Natural killer cell (primary cell): Measurements from ENCODE around the gene HINFP. TPM values are rescaled to one million over a fixed set of nuclear protein-coding genes. Genes with fewer than 3 reads are reported as not detected.
"Not testable (repeated sequence)": the region's sequence is repeated elsewhere in the genome, so short reads cannot be mapped to it uniquely, and the experiment has no call there.

ENCODE experiments used
- ATAC-seq, 3 donors: fragments of 150-1000 bp in 2 of 3; fragments of 200-7000 bp in 1 of 3; cut with Tn5 transposase; 1 replicate in 1 of 3; 2 replicates in 2 of 3; pipeline ENCODE4 v1.10.0; 2021; ENCODE audit warnings: mild to moderate bottlenecking in 2 of 3, moderate library complexity in 2 of 3
- DNase-seq, 2 donors: peaks; one replicate each; pipeline versions ENCODE4 v3.0.0 to v3.0.0-alpha.2; 2013 to 2021; ENCODE audit warnings: mixed read lengths in 1 of 2
- H3K27ac ChIP-seq: one replicate; pipeline ENCODE4 v1.5.1; 2013; ENCODE audit warnings: mild to moderate bottlenecking, low read length
- H3K27me3 ChIP-seq: one replicate; pipeline ENCODE4 v1.6.1; 2013; ENCODE audit warnings: low read length; ENCODE audit not compliant: control insufficient read depth, insufficient read depth
- H3K36me3 ChIP-seq: one replicate; pipeline ENCODE4 v1.6.1; 2013; ENCODE audit warnings: low read length; ENCODE audit not compliant: control insufficient read depth, insufficient read depth
- H3K4me1 ChIP-seq: one replicate; pipeline ENCODE4 v1.6.1; 2013; ENCODE audit warnings: low read length; ENCODE audit not compliant: control insufficient read depth, insufficient read depth
- H3K4me3 ChIP-seq: one replicate; pipeline ENCODE4 v1.5.1; 2013; ENCODE audit warnings: low read length
- H3K9me3 ChIP-seq: one replicate; pipeline ENCODE4 v1.6.1; 2013; ENCODE audit warnings: low read length; ENCODE audit not compliant: control insufficient read depth, insufficient read depth
- H3K27ac Mint-ChIP-seq, 2 donors: one replicate each; pipeline ENCODE4 v1.8.0; 2022; ENCODE audit warnings: mild to moderate bottlenecking in 2 of 2, mixed read lengths in 2 of 2, moderate library complexity in 1 of 2
- H3K27me3 Mint-ChIP-seq, 2 donors: one replicate each; pipeline ENCODE4 v1.8.0; 2022; ENCODE audit warnings: low read depth in 2 of 2, mixed read lengths in 2 of 2
- H3K36me3 Mint-ChIP-seq: one replicate; pipeline ENCODE4 v1.8.0; 2022; ENCODE audit warnings: mixed read lengths
- H3K4me1 Mint-ChIP-seq, 2 donors: one replicate each; pipeline ENCODE4 v1.8.0; 2022; ENCODE audit warnings: mixed read lengths in 2 of 2
- H3K4me3 Mint-ChIP-seq: one replicate; pipeline ENCODE4 v1.8.0; 2022; ENCODE audit warnings: mild to moderate bottlenecking, moderate library complexity, mixed read lengths
- H3K9me3 Mint-ChIP-seq, 2 donors: one replicate each; pipeline ENCODE4 v1.8.0; 2022; ENCODE audit warnings: mixed read lengths in 2 of 2
- WGBS: methylation state at CpG from one replicate; pipeline ENCODE4 v1.1.7; 2013; ENCODE audit warnings: missing lambda C conversion rate; ENCODE audit not compliant: insufficient coverage; 5-methylcytosine and 5-hydroxymethylcytosine counted together
- intact Hi-C: fragments of 100-400 bp; cut with micrococcal nuclease; formaldehyde crosslinking; loops from one replicate; pipeline ENCODE4 v1.14.2; 2022
- total RNA-seq, 4 donors: library from RNA; stranded (reverse); fragments of 120-200 nt in 1 of 4; gene quantifications; one replicate each; pipeline versions ENCODE4 v1.2.3 to v1.2.4, GENCODE V29; 2013 to 2022
- TF ChIP-seq, protein P1 (sequence below): fragments of 200-600 bp; IDR thresholded peaks from one replicate; pipeline ENCODE4 v1.8.0; 2022; ENCODE audit warnings: antibody characterized with exemption

Gene HINFP
- total RNA-seq, 3 donors from 2014 or later (not counting 1 experiment from before 2014, with no cell fraction given): 30.2 to 38.2 (median 31.5) TPM

DNA sequence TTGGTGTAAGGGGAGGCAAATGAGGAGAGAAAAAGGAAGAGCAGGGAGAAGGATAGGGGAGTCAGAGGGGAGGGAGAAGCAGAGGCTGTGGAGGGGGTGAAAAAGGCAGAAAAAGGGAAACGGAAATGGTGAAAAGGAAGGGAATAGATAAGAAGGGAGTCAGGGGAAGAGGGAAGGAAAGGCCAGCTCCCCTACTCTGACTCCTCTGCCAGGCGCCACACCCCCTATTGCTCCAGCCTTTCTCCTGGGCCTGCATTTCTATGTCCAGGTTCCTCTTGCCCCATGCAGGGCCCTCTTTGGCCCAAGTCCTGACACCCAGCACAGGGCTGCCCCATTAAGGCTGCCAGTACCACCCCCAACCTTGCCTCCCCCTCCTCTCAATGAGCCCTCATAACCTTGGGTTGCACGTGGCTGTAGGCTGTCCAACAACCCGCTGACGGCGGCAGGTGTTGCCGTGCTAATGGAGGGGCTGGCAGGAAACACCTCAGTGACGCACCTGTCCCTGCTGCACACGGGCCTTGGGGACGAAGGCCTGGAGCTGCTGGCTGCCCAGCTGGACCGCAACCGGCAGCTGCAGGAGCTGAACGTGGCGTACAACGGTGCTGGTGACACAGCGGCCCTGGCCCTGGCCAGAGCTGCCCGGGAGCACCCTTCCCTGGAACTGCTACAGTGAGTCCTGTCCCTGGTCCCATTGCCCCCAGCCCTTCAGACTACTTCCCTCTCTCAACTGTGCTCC, 60.5 kb downstream of the HINFP start:
- 94% methylated on average over 17 of the region's 17 CpGs for WGBS
- no peaks in the 10 kb centered on the region for H3K27me3 ChIP-seq
- no peak overlapping the region for H3K27ac ChIP-seq
- intact Hi-C loops: no loop called here
- TF ChIP-seq, protein P1, sequence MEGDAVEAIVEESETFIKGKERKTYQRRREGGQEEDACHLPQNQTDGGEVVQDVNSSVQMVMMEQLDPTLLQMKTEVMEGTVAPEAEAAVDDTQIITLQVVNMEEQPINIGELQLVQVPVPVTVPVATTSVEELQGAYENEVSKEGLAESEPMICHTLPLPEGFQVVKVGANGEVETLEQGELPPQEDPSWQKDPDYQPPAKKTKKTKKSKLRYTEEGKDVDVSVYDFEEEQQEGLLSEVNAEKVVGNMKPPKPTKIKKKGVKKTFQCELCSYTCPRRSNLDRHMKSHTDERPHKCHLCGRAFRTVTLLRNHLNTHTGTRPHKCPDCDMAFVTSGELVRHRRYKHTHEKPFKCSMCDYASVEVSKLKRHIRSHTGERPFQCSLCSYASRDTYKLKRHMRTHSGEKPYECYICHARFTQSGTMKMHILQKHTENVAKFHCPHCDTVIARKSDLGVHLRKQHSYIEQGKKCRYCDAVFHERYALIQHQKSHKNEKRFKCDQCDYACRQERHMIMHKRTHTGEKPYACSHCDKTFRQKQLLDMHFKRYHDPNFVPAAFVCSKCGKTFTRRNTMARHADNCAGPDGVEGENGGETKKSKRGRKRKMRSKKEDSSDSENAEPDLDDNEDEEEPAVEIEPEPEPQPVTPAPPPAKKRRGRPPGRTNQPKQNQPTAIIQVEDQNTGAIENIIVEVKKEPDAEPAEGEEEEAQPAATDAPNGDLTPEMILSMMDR: no peak
- Mint-ChIP-seq H3K4me1 (no peaks in the 10 kb centered on the region), H3K4me3 (no peak overlapping the region), H3K36me3 (no peaks in the 10 kb centered on the region), H3K27me3 (no peaks in the 10 kb centered on the region), H3K27ac (no peak overlapping the region), H3K9me3 (no peaks in the 10 kb centered on the region)
- no peaks in the 10 kb centered on the region for H3K4me1 ChIP-seq
- H3K9me3 ChIP-seq: no peaks in the 10 kb centered on the region
- H3K36me3 ChIP-seq: peaks cover 13% of the 10 kb centered on the region
- no peak overlapping the region for H3K4me3 ChIP-seq
- no peak for ATAC-seq
- DNase-seq: no peak

DNA sequence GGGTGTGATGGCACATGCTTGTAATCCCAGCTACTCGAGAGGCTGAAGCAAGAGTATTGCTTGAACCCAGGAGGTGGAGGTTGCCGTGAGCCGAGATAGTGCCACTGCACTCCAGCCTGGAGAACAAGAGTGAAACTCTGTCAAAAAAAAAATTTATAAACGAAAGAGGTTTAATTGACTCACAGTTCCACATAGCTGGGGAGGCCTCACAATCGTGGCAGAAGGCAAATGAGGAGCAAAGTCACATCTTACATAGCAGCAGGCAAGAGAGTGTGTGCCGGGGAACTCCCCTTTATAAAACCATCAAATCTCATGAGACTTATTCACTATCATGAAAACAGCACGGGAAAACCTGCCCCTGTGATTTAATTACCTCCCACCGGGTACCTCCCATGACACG, 63.0 kb downstream of the HINFP start:
- H3K4me3 ChIP-seq, H3K27ac Mint-ChIP-seq, H3K4me3 Mint-ChIP-seq, H3K27me3 Mint-ChIP-seq, H3K36me3 Mint-ChIP-seq, H3K4me1 ChIP-seq, DNase-seq, intact Hi-C loops, H3K27ac ChIP-seq, H3K9me3 Mint-ChIP-seq, H3K9me3 ChIP-seq, H3K4me1 Mint-ChIP-seq, H3K27me3 ChIP-seq, ATAC-seq, H3K36me3 ChIP-seq: not testable (repeated sequence)
- WGBS: 84% methylated on average over 9 of the region's 9 CpGs

Other genes with a start within 250 kb of the HINFP start
- 1 to 10 TPM in 1 of 3 donors, under 1 TPM in 2; 0.56 to 1.3 (median 0.86) TPM for gene CXCR5, start 237.7 kb upstream of the HINFP start, total RNA-seq
- gene BCL9L, start 195.7 kb upstream of the HINFP start, total RNA-seq: 100 to 1,000 TPM; 221 to 255 (median 234) TPM
- gene UPK2, start 165.3 kb upstream of the HINFP start, total RNA-seq: under 1 TPM in 2 of 3 donors, not detected in 1; 0.40 to 0.41 TPM
- not detected for gene FOXR1, start 149.8 kb upstream of the HINFP start, total RNA-seq
- gene CENATAC, start 123.4 kb upstream of the HINFP start, total RNA-seq: 100 to 1,000 TPM; 121 to 143 (median 122) TPM
- 1,000 to 10,000 TPM in 1 of 3 donors, 100 to 1,000 TPM in 2; 870 to 1,051 (median 887) TPM for gene RPS25, start 103.2 kb upstream of the HINFP start, total RNA-seq
- 10 to 100 TPM; 71.4 to 84.5 (median 77.5) TPM for gene TRAPPC4, start 102.8 kb upstream of the HINFP start, total RNA-seq
- 1 to 10 TPM; 4.6 to 7.7 (median 6.5) TPM for gene SLC37A4, start 90.7 kb upstream of the HINFP start, total RNA-seq
- gene HYOU1, start 64.4 kb upstream of the HINFP start, total RNA-seq: 100 to 1,000 TPM; 114 to 146 (median 123) TPM
- gene VPS11, start 53.8 kb upstream of the HINFP start, total RNA-seq: 100 to 1,000 TPM in 1 of 3 donors, 10 to 100 TPM in 2; 91.4 to 101 (median 91.7) TPM
- gene HMBS, start 36.7 kb upstream of the HINFP start, total RNA-seq: 10 to 100 TPM in 1 of 3 donors, 1 to 10 TPM in 2; 6.1 to 10.1 (median 6.7) TPM
- 10 to 100 TPM; 20.5 to 28.5 (median 24.4) TPM for gene DPAGT1, start 19.7 kb upstream of the HINFP start, total RNA-seq
- 10 to 100 TPM; 20.3 to 27.7 (median 25.6) TPM for gene C2CD2L, start 14.2 kb upstream of the HINFP start, total RNA-seq
- gene ABCG4, start 27.5 kb downstream of the HINFP start, total RNA-seq: under 1 TPM in 1 of 3 donors, not detected in 2; 0.09 TPM
- gene NLRX1, start 47.1 kb downstream of the HINFP start, total RNA-seq: 10 to 100 TPM; 12.4 to 16.4 (median 13.8) TPM
- gene NHERF4, start 63.9 kb downstream of the HINFP start, total RNA-seq: under 1 TPM; 0.33 to 0.48 (median 0.40) TPM
- 10 to 100 TPM; 29.0 to 32.5 (median 30.1) TPM for gene CBL, start 84.8 kb downstream of the HINFP start, total RNA-seq
- gene MCAM, start 195.6 kb downstream of the HINFP start, total RNA-seq: 1 to 10 TPM in 1 of 3 donors, under 1 TPM in 2; 0.11 to 2.0 (median 0.19) TPM
- 10 to 100 TPM; 18.0 to 21.8 (median 18.1) TPM for gene RNF26, start 212.9 kb downstream of the HINFP start, total RNA-seq
- not detected for gene C1QTNF5, start 219.3 kb downstream of the HINFP start, total RNA-seq
- gene MFRP, start 225.1 kb downstream of the HINFP start, total RNA-seq: not detected